DMS53 treated with DMSO at 0.1 percent for 48 hours (cell line): ENCODE data around the gene KCNB1.

Source experiments
- DNase-seq: peaks from one replicate; lab custom pipeline; 2025; ENCODE audit not compliant: unreplicated experiment; lab: John Stamatoyannopoulos, UW

The KCNB1 gene

GRCh38 chr20:49482621-49483017 lies at the start of gene KCNB1:
TSS of gene KCNB1 (minus strand) at chr20:49482668. CDS start at chr20:49482480, 188 bp downstream.
- DNase-seq, result no peak

- DNase-seq, result no peak
Observed at GRCh38 chr20:49529470-49529869, 47.0 kb upstream of the KCNB1 start.

- no peak for DNase-seq
Observed at GRCh38 chr20:49526568-49526967, 44.1 kb upstream of the KCNB1 start.

GRCh38 chr20:49526056-49526455 lies 43.6 kb upstream of the KCNB1 start:
- no peak for DNase-seq

- DNase-seq, result no peak
Observed at GRCh38 chr20:49523767-49524360, 41.4 kb upstream of the KCNB1 start.

- no peak for DNase-seq
Observed at GRCh38 chr20:49521356-49521755, 38.9 kb upstream of the KCNB1 start.

GRCh38 chr20:49519777-49520359 lies 37.4 kb upstream of the KCNB1 start:
- DNase-seq, result no peak

GRCh38 chr20:49519212-49519712 lies 36.8 kb upstream of the KCNB1 start:
- no peak for DNase-seq

GRCh38 chr20:49518576-49518975 lies 36.1 kb upstream of the KCNB1 start:
- DNase-seq, result no peak

GRCh38 chr20:49517805-49518100 lies 35.3 kb upstream of the KCNB1 start:
- no peak for DNase-seq

- no peak for DNase-seq
Observed at GRCh38 chr20:49516916-49517804, 34.7 kb upstream of the KCNB1 start.

- no peak for DNase-seq
Observed at GRCh38 chr20:49515586-49515985, 33.1 kb upstream of the KCNB1 start.

GRCh38 chr20:49513517-49513916 lies 31.0 kb upstream of the KCNB1 start:
- DNase-seq, result no peak

GRCh38 chr20:49513009-49513408 lies 30.5 kb upstream of the KCNB1 start:
- DNase-seq, result no peak

GRCh38 chr20:49511788-49512525 lies 29.5 kb upstream of the KCNB1 start:
- DNase-seq, result no peak

GRCh38 chr20:49510562-49511122 lies 28.2 kb upstream of the KCNB1 start:
- no peak for DNase-seq

- DNase-seq, result peak; percentile 25
Observed at GRCh38 chr20:49508435-49509199, 26.1 kb upstream of the KCNB1 start.

GRCh38 chr20:49507741-49508434 lies 25.4 kb upstream of the KCNB1 start:
- DNase-seq, result no peak

GRCh38 chr20:49505518-49505917 lies 23.1 kb upstream of the KCNB1 start:
- peak; percentile 14 for DNase-seq

- no peak for DNase-seq
Observed at GRCh38 chr20:49503176-49503575, 20.7 kb upstream of the KCNB1 start.
